CD4-positive, CD25-positive, alpha-beta regulatory T cell (primary cell): ENCODE results near the gene SLC17A9. TPM values are rescaled to one million over a fixed set of nuclear protein-coding genes. Genes with fewer than 3 reads are reported as not detected.

Source experiments
- ATAC-seq, 2 donors: fragments of 150-1000 bp; cut with Tn5 transposase; one replicate each; pipeline ENCODE4 v1.10.0; 2021; ENCODE audit warnings: low read depth in 2 of 2, moderate number of reproducible peaks in 2 of 2, moderate library complexity in 1 of 2
- DNase-seq, 3 donors: peaks; one replicate each; pipeline versions ENCODE4 v3.0.0 to v3.0.0-alpha.2; 2012 to 2022; ENCODE audit warnings: mixed read lengths in 1 of 3
- H3K27ac ChIP-seq: one replicate; pipeline ENCODE4 v1.7.0; 2013; ENCODE audit warnings: mild to moderate bottlenecking, low read length; ENCODE audit not compliant: insufficient read depth, poor library complexity, severe bottlenecking
- H3K27me3 ChIP-seq: one replicate; pipeline ENCODE4 v1.7.0; 2013; ENCODE audit warnings: low read length; ENCODE audit not compliant: control insufficient read depth, insufficient read depth
- H3K36me3 ChIP-seq: one replicate; pipeline ENCODE4 v1.7.0; 2013; ENCODE audit warnings: mild to moderate bottlenecking, low read length, moderate library complexity; ENCODE audit not compliant: control insufficient read depth, insufficient read depth
- H3K4me1 ChIP-seq: 2 replicates; pipeline ENCODE4 v1.7.0; 2013; ENCODE audit warnings: mild to moderate bottlenecking, low read length; ENCODE audit not compliant: insufficient read depth, control insufficient read depth, poor library complexity, severe bottlenecking
- H3K4me3 ChIP-seq: one replicate; pipeline ENCODE4 v1.7.0; 2013; ENCODE audit warnings: low read depth, mild to moderate bottlenecking, low read length, moderate library complexity
- H3K9me3 ChIP-seq, 2 experiments: 1 replicate in 1 of 2; 2 replicates in 1 of 2; pipeline ENCODE4 v1.7.0; 2013; ENCODE audit warnings: low read length in 2 of 2, mild to moderate bottlenecking in 1 of 2, moderate library complexity in 1 of 2; ENCODE audit not compliant: control insufficient read depth in 2 of 2
- H3K27ac Mint-ChIP-seq, 3 donors: one replicate each; pipeline ENCODE4 v1.8.0; 2020 to 2022; ENCODE audit warnings: mild to moderate bottlenecking in 3 of 3, mixed read lengths in 3 of 3, moderate library complexity in 2 of 3
- H3K27me3 Mint-ChIP-seq: one replicate; pipeline ENCODE4 v1.8.0; 2022; ENCODE audit warnings: mild to moderate bottlenecking, mixed read lengths
- H3K36me3 Mint-ChIP-seq: one replicate; pipeline ENCODE4 v1.8.0; 2020; ENCODE audit warnings: mixed read lengths
- H3K4me1 Mint-ChIP-seq, 4 donors: one replicate each; pipeline ENCODE4 v1.8.0; 2020 to 2022; ENCODE audit warnings: mixed read lengths in 4 of 4, mild to moderate bottlenecking in 1 of 4
- H3K4me3 Mint-ChIP-seq, 4 donors: one replicate each; pipeline ENCODE4 v1.8.0; 2020 to 2022; ENCODE audit warnings: mild to moderate bottlenecking in 4 of 4, mixed read lengths in 4 of 4, moderate library complexity in 3 of 4
- H3K9me3 Mint-ChIP-seq, 7 donors: one replicate each; pipeline ENCODE4 v1.8.0; 2020 to 2022; ENCODE audit warnings: mixed read lengths in 7 of 7, mild to moderate bottlenecking in 3 of 7, moderate library complexity in 2 of 7
- polyA plus RNA-seq, 4 donors: library from polyadenylated mRNA; unstranded; fragments of 300-500 nt; fragmentation: Illumina TruSeq; gene quantifications; one replicate each; pipeline ENCODE4 v1.2.3, GENCODE V29; 2021
- total RNA-seq: library from RNA; stranded (reverse); gene quantifications from one replicate; pipeline ENCODE4 v1.2.3, GENCODE V29; 2022

SLC17A9 gene
- total and polyA plus RNA-seq, 5 donors from 2014 or later, result 0.06 to 4.1 (median 0.33) TPM; not detected in 1

DNA sequence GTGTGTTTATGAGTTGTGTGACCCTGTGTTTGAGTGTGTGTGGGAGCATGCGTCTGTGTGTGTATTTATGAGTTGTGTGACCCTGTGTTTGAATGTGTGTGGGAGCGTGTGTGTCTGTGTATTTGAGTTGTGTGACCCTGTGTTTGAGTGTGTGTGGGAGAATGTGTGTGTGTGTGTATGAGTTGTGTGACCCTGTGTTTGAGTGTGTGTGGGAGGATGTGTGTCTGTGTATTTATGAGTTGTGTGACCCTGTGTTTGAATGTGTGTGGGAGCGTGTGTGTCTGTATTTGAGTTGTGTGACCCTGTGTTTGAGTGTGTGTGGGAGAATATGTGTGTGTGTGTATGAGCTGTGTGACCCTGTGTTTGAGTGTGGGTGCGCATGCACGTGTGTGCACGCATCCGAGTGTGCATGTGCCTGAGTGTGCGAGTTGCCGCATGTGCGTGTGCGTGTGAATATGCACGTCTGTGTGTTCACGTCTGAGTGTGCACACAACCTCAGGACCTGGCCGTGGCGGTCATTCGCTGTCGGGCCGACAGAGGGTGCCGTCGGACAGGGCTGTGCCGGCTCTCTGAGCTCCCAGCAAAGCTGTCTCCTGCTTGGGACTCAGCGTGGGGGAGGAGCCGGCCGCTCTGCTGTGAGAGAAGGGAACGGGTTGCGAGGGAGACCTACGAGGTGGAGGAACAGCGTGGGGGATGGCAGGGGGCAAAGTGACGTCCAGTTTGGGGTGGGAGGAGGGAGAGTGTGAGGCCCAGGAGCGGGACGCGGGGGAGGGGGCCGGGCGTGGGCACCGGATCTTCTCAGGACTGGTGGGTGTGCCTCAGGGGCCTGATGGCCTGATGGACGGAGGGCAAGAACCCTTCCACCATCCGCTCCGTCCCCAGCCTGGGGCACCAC, 19.7 kb downstream of the SLC17A9 start:
- peaks cover 18% of the 10 kb centered on the region for H3K4me1 ChIP-seq
- peaks cover 10 to 29% (median 20%) of the 10 kb centered on the region in 4 donors for H3K4me1 Mint-ChIP-seq
- H3K27me3 ChIP-seq, result peaks cover 5% of the 10 kb centered on the region
- no peak overlapping the region for H3K27ac Mint-ChIP-seq
- H3K9me3 Mint-ChIP-seq, result no peaks in the 10 kb centered on the region
- H3K27ac ChIP-seq, result no peak overlapping the region
- H3K36me3 ChIP-seq, result no peaks in the 10 kb centered on the region
- H3K9me3 ChIP-seq, result no peaks in the 10 kb centered on the region
- no peaks in the 10 kb centered on the region for H3K36me3 Mint-ChIP-seq
- DNase-seq (peak; percentile 71 to 82 (median 78)), ATAC-seq (peak; percentile 93 to 98)
- peaks cover 34% of the 10 kb centered on the region for H3K27me3 Mint-ChIP-seq
- H3K4me3 ChIP-seq, result no peak overlapping the region
- H3K4me3 Mint-ChIP-seq, result peak overlapping the region; percentile 71 to 90 (median 82)

DNA sequence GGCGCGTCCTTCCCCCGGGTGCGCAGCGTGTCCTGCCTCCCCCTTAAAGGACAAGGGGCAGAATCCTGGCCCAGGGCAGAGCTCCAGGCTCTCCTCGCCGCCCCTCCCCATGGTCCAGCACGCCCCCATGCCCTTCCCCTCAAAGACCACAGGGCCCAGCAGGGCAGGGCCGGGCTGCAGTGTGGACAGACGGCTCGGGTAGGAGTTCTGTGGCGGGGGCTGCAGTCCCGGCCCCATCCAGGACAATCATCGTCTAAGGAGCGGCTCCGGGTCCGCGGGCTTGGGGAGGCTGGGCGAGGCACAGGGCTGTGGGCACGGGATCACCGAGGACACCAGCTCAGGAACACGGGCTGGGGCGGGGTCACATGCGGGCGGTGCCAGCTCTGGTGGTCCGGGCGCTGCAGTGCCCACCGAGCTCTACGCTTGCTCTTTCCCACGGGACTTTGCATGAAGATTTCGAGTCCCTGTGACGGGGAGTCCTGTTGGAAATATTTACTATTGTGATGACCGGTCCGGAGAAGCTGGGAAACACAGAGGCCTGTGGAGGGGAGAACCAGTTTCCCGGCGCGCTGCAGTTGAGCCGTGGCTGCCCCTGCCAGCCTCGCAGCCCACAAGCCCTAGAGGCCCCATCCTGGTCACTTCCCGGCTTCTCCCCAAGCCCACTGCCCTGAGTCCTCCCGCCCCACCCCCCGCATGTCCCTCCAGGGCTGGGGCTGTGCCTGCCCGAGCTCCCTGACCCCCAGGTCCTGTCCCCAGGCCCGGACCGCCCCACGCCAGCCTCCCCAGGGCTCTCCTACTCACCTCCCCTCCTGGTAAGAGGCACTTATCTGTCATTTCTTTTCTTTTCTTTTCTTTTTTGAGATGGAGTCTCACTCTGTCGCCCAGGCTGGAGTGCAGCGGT, 20.6 kb downstream of the SLC17A9 start:
- H3K27me3 ChIP-seq, result peaks cover 5% of the 10 kb centered on the region
- Mint-ChIP-seq H3K4me3 (peak overlapping the region in 1 of 4 donors; percentile 38), H3K27me3 (peaks cover 43% of the 10 kb centered on the region), H3K9me3 (no peaks in the 10 kb centered on the region), H3K4me1 (peaks cover 16 to 38% (median 27%) of the 10 kb centered on the region in 4 donors), H3K36me3 (no peaks in the 10 kb centered on the region), H3K27ac (no peak overlapping the region)
- ATAC-seq (no peak), DNase-seq (no peak)
- no peak overlapping the region for H3K27ac ChIP-seq
- H3K36me3 ChIP-seq, result no peaks in the 10 kb centered on the region
- no peaks in the 10 kb centered on the region for H3K9me3 ChIP-seq
- H3K4me3 ChIP-seq, result no peak overlapping the region
- H3K4me1 ChIP-seq, result peaks cover 27% of the 10 kb centered on the region

GRCh38 chr20:62975251-62975760, 22.8 kb downstream of the SLC17A9 start:
- ATAC-seq (no peak), DNase-seq (no peak)
- Histone ChIP-seq H3K9me3 (no peaks in the 10 kb centered on the region), H3K4me1 (peaks cover 39% of the 10 kb centered on the region), H3K27me3 (peaks cover 17% of the 10 kb centered on the region), H3K27ac (no peak overlapping the region), H3K4me3 (no peak overlapping the region), H3K36me3 (no peaks in the 10 kb centered on the region)
- Mint-ChIP-seq H3K4me3 (no peak overlapping the region), H3K36me3 (no peaks in the 10 kb centered on the region), H3K27me3 (peaks cover 54% of the 10 kb centered on the region), H3K4me1 (peaks cover 16 to 49% (median 32%) of the 10 kb centered on the region in 4 donors), H3K27ac (no peak overlapping the region), H3K9me3 (no peaks in the 10 kb centered on the region)

- no peak for ATAC-seq
Measured at GRCh38 chr20:62975812-62976508, 23.5 kb downstream of the SLC17A9 start.

DNA sequence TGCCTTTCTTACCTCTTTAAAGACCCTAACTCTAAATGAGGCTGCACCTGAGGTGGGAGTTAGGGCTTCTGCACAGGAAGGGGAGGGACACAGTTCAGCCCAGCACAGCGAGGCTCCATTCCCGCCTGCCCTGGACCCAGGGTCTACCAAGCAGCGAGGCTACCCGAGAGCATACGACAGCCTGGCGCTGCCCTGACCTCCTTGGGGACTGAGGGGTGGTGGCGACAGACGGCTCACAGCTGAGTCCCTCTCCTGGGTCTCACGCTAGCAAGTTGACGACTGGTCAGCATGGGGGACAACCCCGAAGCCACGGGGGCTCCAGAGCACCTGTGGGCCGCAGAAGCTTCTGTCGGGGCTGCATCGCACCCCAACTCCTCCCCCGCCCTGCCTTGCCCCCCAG, 24.4 kb downstream of the SLC17A9 start:
- no peak overlapping the region for H3K27ac ChIP-seq
- DNase-seq, result no peak
- H3K4me3 Mint-ChIP-seq, result peak overlapping the region in 2 of 4 donors; percentile 81 to 92
- peaks cover 52% of the 10 kb centered on the region for H3K4me1 ChIP-seq
- H3K36me3 Mint-ChIP-seq, result no peaks in the 10 kb centered on the region
- H3K27me3 Mint-ChIP-seq, result peaks cover 68% of the 10 kb centered on the region
- H3K27me3 ChIP-seq, result peaks cover 21% of the 10 kb centered on the region
- H3K27ac Mint-ChIP-seq, result peak overlapping the region in 1 of 3 donors; percentile 26
- no peak overlapping the region for H3K4me3 ChIP-seq
- no peaks in the 10 kb centered on the region for H3K36me3 ChIP-seq
- no peaks in the 10 kb centered on the region for H3K9me3 ChIP-seq
- H3K4me1 Mint-ChIP-seq, result peaks cover 9 to 49% (median 29%) of the 10 kb centered on the region in 4 donors
- ATAC-seq, result no peak
- no peaks in the 10 kb centered on the region for H3K9me3 Mint-ChIP-seq

More at GRCh38 chr20:62975812-62976508, 23.5 kb downstream of the SLC17A9 start:
- H3K4me3 Mint-ChIP-seq, result peak overlapping the region in 1 of 4 donors; percentile 32
- Histone ChIP-seq H3K27ac (no peak overlapping the region), H3K36me3 (no peaks in the 10 kb centered on the region), H3K4me3 (no peak overlapping the region), H3K9me3 (no peaks in the 10 kb centered on the region), H3K27me3 (peaks cover 21% of the 10 kb centered on the region), H3K4me1 (peaks cover 45% of the 10 kb centered on the region)
- no peaks in the 10 kb centered on the region for H3K9me3 Mint-ChIP-seq
- peaks cover 16 to 51% (median 36%) of the 10 kb centered on the region in 4 donors for H3K4me1 Mint-ChIP-seq
- no peak for DNase-seq
- H3K36me3 Mint-ChIP-seq, result no peaks in the 10 kb centered on the region
- H3K27ac Mint-ChIP-seq, result peak overlapping the region in 1 of 3 donors; percentile 26
- H3K27me3 Mint-ChIP-seq, result peaks cover 60% of the 10 kb centered on the region

DNA sequence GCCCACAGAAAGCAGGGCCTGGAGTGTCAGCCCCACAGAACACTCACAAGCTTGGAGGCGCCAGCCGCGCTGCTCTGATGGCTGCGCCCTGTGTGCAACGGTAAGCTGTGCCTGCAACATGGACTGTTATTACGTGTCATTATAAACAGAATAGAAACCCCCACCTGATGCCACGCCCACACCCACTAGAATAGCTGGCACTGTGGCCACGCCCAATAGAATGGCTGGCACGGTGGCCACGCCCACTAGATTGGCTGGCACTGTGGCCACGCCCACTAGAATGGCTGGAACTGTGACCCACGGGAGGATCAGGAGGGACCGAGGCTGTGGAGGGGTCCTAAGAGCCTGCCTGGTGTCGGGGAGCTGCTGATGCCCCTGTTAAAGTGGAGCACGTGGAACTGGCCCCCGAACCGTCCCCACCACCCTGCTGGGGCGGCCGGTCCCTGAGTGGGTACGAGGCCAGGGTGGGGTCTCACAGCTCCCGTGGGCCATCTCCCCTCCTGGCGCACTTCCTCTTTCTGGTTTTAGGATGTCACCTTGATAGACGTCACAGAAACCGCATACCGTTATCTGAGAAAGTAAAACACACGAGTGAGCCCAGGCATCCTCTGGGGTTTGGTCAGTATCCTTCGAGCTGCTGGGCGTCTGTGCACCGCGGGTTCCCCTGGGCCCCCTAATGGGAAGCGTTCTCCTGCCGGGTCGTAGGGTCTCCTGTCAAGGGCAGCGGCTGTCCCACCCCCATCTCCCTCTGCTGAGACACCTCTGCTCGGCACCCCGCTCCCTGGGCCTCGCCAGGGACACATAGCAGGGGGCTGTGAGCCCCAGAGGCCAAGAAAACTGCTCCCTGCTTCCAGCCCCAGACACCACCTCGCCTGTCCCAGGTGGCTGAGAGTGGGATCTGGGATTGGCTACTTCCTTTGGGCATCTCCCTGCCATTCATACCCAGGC, 25.4 kb downstream of the SLC17A9 start:
- peaks cover 49% of the 10 kb centered on the region for H3K4me1 ChIP-seq
- no peaks in the 10 kb centered on the region for H3K9me3 Mint-ChIP-seq
- H3K36me3 Mint-ChIP-seq, result no peaks in the 10 kb centered on the region
- peak overlapping the region in 2 of 3 donors; percentile 85 to 87 for H3K27ac Mint-ChIP-seq
- H3K4me1 Mint-ChIP-seq, result peaks cover 5 to 45% (median 23%) of the 10 kb centered on the region in 4 donors
- peak overlapping the region; percentile 78 to 92 (median 84) for H3K4me3 Mint-ChIP-seq
- peak overlapping the region; percentile 33 for H3K27ac ChIP-seq
- peak overlapping the region; percentile 13 for H3K4me3 ChIP-seq
- H3K27me3 ChIP-seq, result peaks cover 21% of the 10 kb centered on the region
- peak; percentile 84 to 85 for ATAC-seq
- no peaks in the 10 kb centered on the region for H3K9me3 ChIP-seq
- H3K27me3 Mint-ChIP-seq, result peaks cover 66% of the 10 kb centered on the region
- no peaks in the 10 kb centered on the region for H3K36me3 ChIP-seq
- DNase-seq, result peak; percentile 78 to 85 (median 82)
